Prostate gland (tissue), 2 donors: ENCODE measurements around the gene KMT2C. TPM values are rescaled to one million over a fixed set of nuclear protein-coding genes. Genes with fewer than 3 reads are reported as not detected.
A peak's percentile ranks its signal among the peaks of the same experiment; 100 is the strongest.

Experiments
- DNase-seq: peaks from one replicate; pipeline ENCODE4 v3.0.0-alpha.2; 2019; ENCODE audit warnings: low spot score
- H3K27ac ChIP-seq, 2 donors: fragments of 200-600 bp; sonication (generic); 2 replicates each; pipeline ENCODE4 v1.5.1; 2017 to 2019
- H3K27me3 ChIP-seq: fragments of 200-600 bp; sonication (generic); replicated peaks from 2 replicates; pipeline ENCODE4 v1.5.1; 2019; ENCODE audit not compliant: insufficient read depth
- H3K36me3 ChIP-seq, 2 donors: fragments of 200-600 bp; sonication (generic); 1 replicate in 1 of 2; 2 replicates in 1 of 2; pipeline versions ENCODE4 v1.5.1 to v1.8.1; 2017 to 2019
- H3K4me1 ChIP-seq: fragments of 200-600 bp; sonication (generic); replicated peaks from 2 replicates; pipeline ENCODE4 v1.5.1; 2019
- H3K4me3 ChIP-seq, 2 donors: fragments of 200-600 bp; sonication (generic); 2 replicates each; pipeline ENCODE4 v1.5.1; 2017 to 2019
- H3K9me3 ChIP-seq: fragments of 200-600 bp; sonication (generic); 2 replicates; pipeline ENCODE4 v1.5.1; 2017
- POLR2A ChIP-seq: fragments of 450-650 bp; IDR thresholded peaks from one replicate; pipeline ENCODE4 v1.6.1; 2016; ENCODE audit warnings: antibody characterized with exemption, mild to moderate bottlenecking
- POLR2AphosphoS5 ChIP-seq: sonication (generic); formaldehyde crosslinking; IDR thresholded peaks from one replicate; pipeline ENCODE4 v1.6.1; 2017; ENCODE audit warnings: antibody characterized with exemption
- WGBS: methylation state at CpG from one replicate; pipeline ENCODE4 v1.1.5; 2018; 5-methylcytosine and 5-hydroxymethylcytosine counted together
- intact Hi-C: fragments of 100-400 bp; cut with DNase I; formaldehyde crosslinking; loops from one replicate; pipeline ENCODE4 v1.14.2; 2022
- total RNA-seq, 2 donors: library from RNA; depleted of rRNA; stranded (reverse); fragments of >200 nt; gene quantifications; one replicate each; pipeline ENCODE4 v1.1.0, GENCODE V29; 2016
- TF ChIP-seq, protein P1 (sequence below), 4 experiments: fragments of 200-600 bp in 2 of 4; fragments of 450-650 bp in 2 of 4; sonication (generic) in 2 of 4; IDR thresholded peaks; 1 replicate in 3 of 4; 2 replicates in 1 of 4; pipeline ENCODE4 v1.5.1; 2016 to 2019; ENCODE audit warnings: antibody characterized with exemption in 4 of 4, mild to moderate bottlenecking in 2 of 4, moderate library complexity in 2 of 4

Gene KMT2C
- total RNA-seq, 2 donors from 2014 or later: 70.8 to 118 TPM

GRCh38 chr7:152335900-152336571, 99.8 kb downstream of the KMT2C start:
- peak overlapping the region in 1 of 2 donors; percentile 20 for H3K27ac ChIP-seq
- no peaks in the 10 kb centered on the region for H3K9me3 ChIP-seq
- 45% methylated on average over 2 of the region's 2 CpGs for WGBS
- intact Hi-C loops: no loop called here
- no peak overlapping the region for H3K4me3 ChIP-seq
- no peak for DNase-seq
- H3K4me1 ChIP-seq: no peaks in the 10 kb centered on the region
- TF ChIP-seq POLR2A (no peak), POLR2AphosphoS5 (no peak)
- TF ChIP-seq, protein P1, sequence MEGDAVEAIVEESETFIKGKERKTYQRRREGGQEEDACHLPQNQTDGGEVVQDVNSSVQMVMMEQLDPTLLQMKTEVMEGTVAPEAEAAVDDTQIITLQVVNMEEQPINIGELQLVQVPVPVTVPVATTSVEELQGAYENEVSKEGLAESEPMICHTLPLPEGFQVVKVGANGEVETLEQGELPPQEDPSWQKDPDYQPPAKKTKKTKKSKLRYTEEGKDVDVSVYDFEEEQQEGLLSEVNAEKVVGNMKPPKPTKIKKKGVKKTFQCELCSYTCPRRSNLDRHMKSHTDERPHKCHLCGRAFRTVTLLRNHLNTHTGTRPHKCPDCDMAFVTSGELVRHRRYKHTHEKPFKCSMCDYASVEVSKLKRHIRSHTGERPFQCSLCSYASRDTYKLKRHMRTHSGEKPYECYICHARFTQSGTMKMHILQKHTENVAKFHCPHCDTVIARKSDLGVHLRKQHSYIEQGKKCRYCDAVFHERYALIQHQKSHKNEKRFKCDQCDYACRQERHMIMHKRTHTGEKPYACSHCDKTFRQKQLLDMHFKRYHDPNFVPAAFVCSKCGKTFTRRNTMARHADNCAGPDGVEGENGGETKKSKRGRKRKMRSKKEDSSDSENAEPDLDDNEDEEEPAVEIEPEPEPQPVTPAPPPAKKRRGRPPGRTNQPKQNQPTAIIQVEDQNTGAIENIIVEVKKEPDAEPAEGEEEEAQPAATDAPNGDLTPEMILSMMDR (IDR thresholded peaks at IDR 0.05): no peak
- no peaks in the 10 kb centered on the region for H3K27me3 ChIP-seq
- no peaks in the 10 kb centered on the region for H3K36me3 ChIP-seq

DNA sequence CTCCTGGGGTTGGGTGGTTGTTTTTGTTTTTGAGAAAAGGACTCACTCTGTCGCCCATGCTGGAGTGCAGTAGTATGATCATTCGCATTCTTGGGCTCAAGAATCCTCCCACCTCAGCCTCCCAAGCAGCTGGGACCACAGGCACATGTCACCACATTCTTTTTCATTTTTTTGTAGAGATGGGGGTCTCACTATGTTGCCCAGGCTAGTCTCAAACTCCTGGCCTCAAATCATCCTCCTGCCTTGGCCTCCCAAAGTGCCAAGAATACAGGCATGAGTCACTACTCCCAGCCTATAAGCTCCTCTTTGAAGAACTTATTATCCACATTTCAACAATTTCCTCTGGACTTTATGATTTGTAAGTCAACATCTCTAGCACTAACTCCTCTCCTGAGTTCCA, 102.7 kb downstream of the KMT2C start:
- Histone ChIP-seq H3K27me3 (no peaks in the 10 kb centered on the region), H3K4me1 (no peaks in the 10 kb centered on the region), H3K9me3 (no peaks in the 10 kb centered on the region), H3K36me3 (no peaks in the 10 kb centered on the region), H3K4me3 (no peak overlapping the region), H3K27ac (no peak overlapping the region)
- intact Hi-C loops: no loop called here
- WGBS: 98% methylated on average over 2 of the region's 2 CpGs
- no peak for DNase-seq
- TF ChIP-seq POLR2AphosphoS5: no peak
- TF ChIP-seq, protein P1 (IDR thresholded peaks at IDR 0.05): no peak
- TF ChIP-seq POLR2A: no peak

- intact Hi-C loops: no loop called here
- Histone ChIP-seq H3K9me3 (no peaks in the 10 kb centered on the region), H3K4me3 (no peak overlapping the region), H3K4me1 (no peaks in the 10 kb centered on the region), H3K36me3 (no peaks in the 10 kb centered on the region), H3K27me3 (no peaks in the 10 kb centered on the region), H3K27ac (no peak overlapping the region)
- DNase-seq: no peak
- TF ChIP-seq POLR2AphosphoS5 (no peak), POLR2A (no peak)
- TF ChIP-seq, protein P1 (IDR thresholded peaks at IDR 0.05): no peak
- 84% methylated on average over 2 of the region's 2 CpGs for WGBS
Observed at GRCh38 chr7:152330827-152331226, 105.0 kb downstream of the KMT2C start.

- Histone ChIP-seq H3K4me1 (no peaks in the 10 kb centered on the region), H3K27ac (no peak overlapping the region), H3K9me3 (no peaks in the 10 kb centered on the region), H3K27me3 (no peaks in the 10 kb centered on the region), H3K36me3 (no peaks in the 10 kb centered on the region), H3K4me3 (no peak overlapping the region)
- 92% methylated on average over 2 of the region's 2 CpGs for WGBS
- no peak for DNase-seq
- intact Hi-C loops: no loop called here
- TF ChIP-seq POLR2A: no peak
- no peak for TF ChIP-seq POLR2AphosphoS5
Observed at GRCh38 chr7:152329469-152329868, 106.3 kb downstream of the KMT2C start.

DNA sequence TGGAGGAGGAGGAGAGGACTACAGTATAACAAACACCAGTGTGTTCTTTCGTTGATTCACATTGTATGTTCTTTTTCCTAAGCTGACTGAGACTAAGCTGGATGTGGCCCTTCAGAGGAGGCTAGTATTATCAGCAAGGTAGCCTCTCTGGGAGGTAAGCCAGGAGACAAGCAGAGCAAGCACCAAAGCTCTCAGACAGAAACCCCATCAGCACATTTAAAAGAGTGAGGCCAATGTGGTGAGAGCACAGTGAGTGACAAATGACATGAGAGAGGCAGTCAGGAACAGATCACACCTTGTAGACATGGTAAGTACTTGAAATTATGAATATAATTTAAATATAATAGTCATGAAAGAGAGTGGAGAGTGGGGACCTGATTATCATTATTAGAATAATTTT, 107.6 kb downstream of the KMT2C start:
- Histone ChIP-seq H3K27me3 (no peaks in the 10 kb centered on the region), H3K36me3 (no peaks in the 10 kb centered on the region), H3K4me1 (no peaks in the 10 kb centered on the region), H3K9me3 (no peaks in the 10 kb centered on the region), H3K27ac (no peak overlapping the region), H3K4me3 (no peak overlapping the region)
- DNase-seq: no peak
- WGBS: 91% methylated on average over 1 of the region's 1 CpG
- TF ChIP-seq POLR2AphosphoS5 (no peak), POLR2A (no peak)
- TF ChIP-seq, protein P1 (IDR thresholded peaks at IDR 0.05): no peak
- intact Hi-C loops: no loop called here
